ENCODE data around the gene HOXB4.
A peak's percentile ranks its signal among the peaks of the same experiment; 100 is the strongest.

HOXB4 gene

DNA sequence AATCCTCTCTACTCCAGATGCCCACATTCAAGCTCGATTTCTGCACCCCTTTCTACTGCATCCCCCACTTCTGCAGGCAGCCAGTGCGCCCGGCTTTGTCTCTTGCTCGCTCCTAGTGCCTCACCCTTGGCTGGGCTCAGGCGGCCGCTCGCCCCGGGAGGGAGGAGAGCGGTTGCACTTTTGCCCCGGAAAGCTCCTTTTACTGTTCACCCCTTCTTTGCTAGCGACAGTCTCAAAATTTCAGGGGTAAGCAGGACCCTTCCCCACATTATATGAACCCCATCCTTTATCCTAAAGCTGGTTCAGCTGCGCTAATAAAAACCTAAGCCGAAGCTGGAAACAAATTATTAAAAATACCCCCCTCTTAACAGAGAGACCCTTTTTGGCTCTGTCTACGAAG, 14.4 kb upstream of the HOXB4 start:
- Mint-ChIP-seq H3K4me3 (peak overlapping the region; percentile 72), H3K4me1 (peaks cover 52% of the 10 kb centered on the region)
- CTCF ChIA-PET: interaction anchor here (0.5 to 3.8 kb wide), 31 partner anchors 9 to 566 kb away, joined by 3 to 30 read pairs (median 6); partner anchors contain the start of gene NFE2L1

DNA sequence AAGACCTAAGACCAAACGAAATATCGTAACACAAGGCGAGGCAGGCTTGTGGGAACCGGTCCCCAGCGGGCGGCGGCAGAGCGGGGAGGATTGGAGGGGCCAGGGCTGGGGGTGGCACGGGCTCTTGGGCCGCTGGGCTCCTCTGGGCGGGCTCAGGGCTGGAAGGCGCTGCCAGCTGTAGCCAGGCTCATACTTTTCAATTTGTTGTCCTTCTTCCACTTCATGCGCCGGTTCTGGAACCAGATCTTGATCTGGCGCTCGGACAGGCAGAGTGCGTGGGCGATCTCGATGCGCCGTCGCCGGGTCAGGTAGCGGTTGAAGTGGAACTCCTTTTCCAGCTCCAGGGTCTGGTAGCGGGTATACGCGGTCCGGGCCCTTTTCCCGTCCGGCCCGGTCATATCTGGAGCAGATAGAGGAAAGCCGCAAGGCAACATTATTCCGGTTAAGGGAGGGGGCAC, 13.9 kb upstream of the HOXB4 start:
- Mint-ChIP-seq H3K27ac (no peak overlapping the region), H3K36me3 (no peaks in the 10 kb centered on the region), H3K27me3 (peaks cover 100% of the 10 kb centered on the region), H3K9me3 (no peaks in the 10 kb centered on the region), H3K4me3 (no peak overlapping the region), H3K4me1 (peaks cover 54% of the 10 kb centered on the region)
- CTCF ChIA-PET: interaction anchor here (0.6 to 3.8 kb wide), 17 partner anchors 9 to 566 kb away, joined by 3 to 30 read pairs (median 10); no protein-coding TSS in a partner anchor
- no peak for DNase-seq

More for the DNA sequence above, 14.4 kb upstream of the HOXB4 start:
- DNase-seq: peak; percentile 47
- Mint-ChIP-seq H3K9me3 (no peaks in the 10 kb centered on the region), H3K36me3 (no peaks in the 10 kb centered on the region), H3K27ac (peak overlapping the region; percentile 78), H3K27me3 (peaks cover 100% of the 10 kb centered on the region)

GRCh38 chr17:48591255-48592056, 13.3 kb upstream of the HOXB4 start:
- no peak overlapping the region for H3K4me3 Mint-ChIP-seq
- CTCF ChIA-PET: interaction anchor here (1.8 to 3.1 kb wide), 5 partner anchors 41 to 565 kb away, joined by 4 to 30 read pairs (median 15); no protein-coding TSS in a partner anchor
- no peaks in the 10 kb centered on the region for H3K9me3 Mint-ChIP-seq
- H3K27ac Mint-ChIP-seq: no peak overlapping the region
- no peaks in the 10 kb centered on the region for H3K36me3 Mint-ChIP-seq
- H3K4me1 Mint-ChIP-seq: peaks cover 54% of the 10 kb centered on the region
- DNase-seq: no peak
- peaks cover 100% of the 10 kb centered on the region for H3K27me3 Mint-ChIP-seq

DNA sequence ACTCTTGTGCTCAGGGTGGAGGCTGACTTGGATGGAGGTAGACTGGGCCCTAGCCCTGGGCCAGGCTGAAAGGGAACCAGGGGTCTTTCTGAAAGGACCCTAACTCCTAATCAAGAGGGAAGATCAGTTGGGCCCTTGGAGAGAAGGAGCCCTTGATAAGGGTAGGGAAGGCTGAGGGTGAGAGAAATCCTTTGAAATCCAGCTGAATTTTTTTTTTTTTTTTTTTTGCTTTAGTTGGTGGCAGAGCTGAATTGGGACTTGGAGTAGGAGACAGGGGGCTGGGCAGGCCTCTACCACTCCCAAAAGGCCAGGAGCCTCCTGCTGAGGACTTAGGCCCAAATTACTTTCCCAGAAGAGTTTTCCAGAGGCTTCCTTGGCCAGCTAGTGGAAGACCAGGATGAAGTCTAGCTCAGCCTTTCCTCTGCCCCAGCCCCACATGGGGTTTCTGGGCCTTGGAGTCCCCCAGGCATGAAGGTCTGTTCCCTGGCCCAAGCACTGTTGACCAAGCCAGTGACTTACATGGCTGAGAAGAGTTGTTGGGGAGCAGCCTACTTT, 12.5 kb upstream of the HOXB4 start:
- CTCF ChIA-PET: interaction anchor here (0.7 to 3.1 kb wide), 7 partner anchors 41 to 564 kb away, joined by 3 to 15 read pairs (median 4); no protein-coding TSS in a partner anchor
- no peak for DNase-seq
- H3K4me3 Mint-ChIP-seq: no peak overlapping the region
- peaks cover 58% of the 10 kb centered on the region for H3K4me1 Mint-ChIP-seq
- H3K27ac Mint-ChIP-seq: no peak overlapping the region
- H3K9me3 Mint-ChIP-seq: no peaks in the 10 kb centered on the region
- peaks cover 100% of the 10 kb centered on the region for H3K27me3 Mint-ChIP-seq
- no peaks in the 10 kb centered on the region for H3K36me3 Mint-ChIP-seq

GRCh38 chr17:48589831-48590606, 11.9 kb upstream of the HOXB4 start, which contains the start of gene HOXB3:
HOXB3 (minus strand) TSS chr17:48590241; CDS start chr17:48552474, 37,767 bp downstream.
- CTCF ChIA-PET: interaction anchor here (0.6 to 1.9 kb wide), 7 partner anchors 42 to 327 kb away, joined by 3 to 6 read pairs (median 3); no protein-coding TSS in a partner anchor
- no peak for DNase-seq

GRCh38 chr17:48589060-48589830, 11.1 kb upstream of the HOXB4 start:
- H3K9me3 Mint-ChIP-seq: no peaks in the 10 kb centered on the region
- CTCF ChIA-PET: interaction anchor here (0.6 to 2.0 kb wide), 6 partner anchors 97 to 323 kb away, joined by 3 to 5 read pairs (median 3); no protein-coding TSS in a partner anchor
- peaks cover 72% of the 10 kb centered on the region for H3K4me1 Mint-ChIP-seq
- no peak overlapping the region for H3K27ac Mint-ChIP-seq
- H3K4me3 Mint-ChIP-seq: no peak overlapping the region
- H3K36me3 Mint-ChIP-seq: no peaks in the 10 kb centered on the region
- no peak for DNase-seq
- H3K27me3 Mint-ChIP-seq: peaks cover 100% of the 10 kb centered on the region

More at GRCh38 chr17:48589831-48590606, 11.9 kb upstream of the HOXB4 start, which contains the start of gene HOXB3:
- no peaks in the 10 kb centered on the region for H3K9me3 Mint-ChIP-seq
- H3K4me3 Mint-ChIP-seq: no peak within 1 kb of the TSS
- peaks cover 100% of the 10 kb centered on the region for H3K27me3 Mint-ChIP-seq
- H3K27ac Mint-ChIP-seq: no peak within 1 kb of the TSS
- H3K36me3 Mint-ChIP-seq: no peaks in the 10 kb centered on the region
- peaks cover 65% of the 10 kb centered on the region for H3K4me1 Mint-ChIP-seq

DNA sequence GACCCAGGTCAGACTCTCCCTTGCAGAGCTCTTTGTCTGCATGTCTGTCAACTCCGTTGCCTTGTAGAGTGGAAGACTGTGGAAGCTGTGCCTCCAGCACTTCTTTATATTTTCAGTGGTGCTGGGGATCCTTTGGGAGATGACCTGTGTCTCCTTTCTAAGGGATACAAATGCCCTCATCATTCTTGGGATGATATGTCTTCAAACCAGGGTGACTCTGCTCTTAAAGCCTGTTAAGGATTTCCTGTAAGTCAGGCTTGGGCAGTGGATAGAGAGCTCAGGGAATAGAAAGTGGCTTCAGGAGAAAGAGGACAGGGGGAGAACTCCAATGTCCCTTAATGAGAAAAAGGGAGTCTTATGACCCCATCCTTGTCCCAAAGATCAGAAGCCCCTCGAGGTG, 10.4 kb upstream of the HOXB4 start:
- Mint-ChIP-seq H3K36me3 (no peaks in the 10 kb centered on the region), H3K4me3 (no peak overlapping the region), H3K27ac (peak overlapping the region; percentile 16), H3K9me3 (no peaks in the 10 kb centered on the region), H3K4me1 (peaks cover 71% of the 10 kb centered on the region), H3K27me3 (peaks cover 100% of the 10 kb centered on the region)
- CTCF ChIA-PET: interaction anchor here (1.0 to 2.7 kb wide), 10 partner anchors 10 to 329 kb away, joined by 3 to 10 read pairs (median 4); no protein-coding TSS in a partner anchor
- no peak for DNase-seq

DNA sequence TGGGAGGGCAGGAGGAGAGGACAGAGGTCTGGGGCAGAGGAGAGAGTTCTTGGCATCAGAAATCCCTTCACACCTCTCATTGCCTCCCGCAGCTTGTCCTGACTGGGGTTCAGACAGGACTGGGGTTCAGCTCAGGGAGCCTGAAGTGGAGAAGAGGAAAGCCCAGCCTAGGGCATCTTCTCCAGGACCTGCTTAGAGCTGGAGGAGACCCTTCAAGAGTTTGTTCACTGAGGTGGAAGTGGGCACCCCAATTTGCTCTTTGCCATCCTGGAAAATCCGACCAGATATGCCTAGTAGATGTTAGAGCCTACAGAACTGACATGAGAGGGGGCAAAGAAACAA, 9.9 kb upstream of the HOXB4 start:
- Mint-ChIP-seq H3K27me3 (peaks cover 100% of the 10 kb centered on the region), H3K27ac (no peak overlapping the region), H3K4me3 (no peak overlapping the region), H3K4me1 (peaks cover 67% of the 10 kb centered on the region), H3K9me3 (no peaks in the 10 kb centered on the region), H3K36me3 (no peaks in the 10 kb centered on the region)
- DNase-seq: no peak
- CTCF ChIA-PET: interaction anchor here (0.8 to 2.7 kb wide), 13 partner anchors 8 to 329 kb away, joined by 3 to 10 read pairs (median 4); no protein-coding TSS in a partner anchor

- Mint-ChIP-seq H3K27me3 (peaks cover 100% of the 10 kb centered on the region), H3K4me3 (peak overlapping the region; percentile 27), H3K4me1 (peaks cover 66% of the 10 kb centered on the region), H3K36me3 (no peaks in the 10 kb centered on the region), H3K9me3 (no peaks in the 10 kb centered on the region), H3K27ac (no peak overlapping the region)
- CTCF ChIA-PET: interaction anchor here (0.8 to 2.7 kb wide), 12 partner anchors 9 to 328 kb away, joined by 3 to 10 read pairs (median 4); no protein-coding TSS in a partner anchor
- no peak for DNase-seq
Observed at GRCh38 chr17:48587276-48588073, 9.3 kb upstream of the HOXB4 start.

DNA sequence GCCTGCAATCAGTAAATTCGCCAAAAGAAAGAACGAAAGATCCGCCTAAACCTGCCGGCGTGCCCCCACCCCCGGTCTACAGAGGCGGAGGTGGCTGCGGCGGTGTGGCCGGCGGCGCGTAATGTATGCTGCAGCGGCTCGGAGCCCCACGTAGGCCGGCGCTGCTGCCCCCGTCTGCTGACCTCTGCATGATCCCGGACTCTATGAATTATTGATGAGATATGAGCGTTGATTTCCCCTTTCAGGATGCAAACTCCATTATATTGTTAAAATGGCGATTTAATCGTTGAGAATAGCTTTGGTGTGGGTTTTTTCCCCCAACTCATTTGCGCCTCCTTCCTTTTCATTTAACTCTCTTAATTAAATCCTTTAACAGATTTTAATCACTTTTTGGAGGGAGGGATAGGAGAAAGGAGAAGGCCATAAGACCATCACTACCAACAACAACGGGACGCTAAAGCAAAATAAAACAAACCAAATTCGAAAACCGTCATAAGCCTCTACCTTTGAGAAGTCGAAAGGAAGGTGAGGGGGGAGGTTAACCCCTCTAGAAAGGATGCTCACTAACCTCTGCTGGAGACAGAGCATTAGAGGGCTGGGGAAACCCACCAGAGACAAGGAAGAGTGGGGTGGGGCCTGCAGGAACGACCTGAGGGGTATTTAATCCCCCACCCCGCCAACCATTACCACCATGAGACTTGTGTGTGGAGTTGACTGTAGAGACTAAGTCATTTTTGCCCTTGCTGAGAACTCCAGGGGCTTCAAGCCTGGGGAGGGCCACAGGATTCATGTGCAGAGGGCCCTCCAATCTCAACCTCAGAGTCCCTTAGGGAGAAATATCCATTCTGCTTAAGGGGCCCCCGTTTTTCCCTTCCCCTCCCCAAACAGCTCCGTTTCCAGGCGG, 8.5 kb upstream of the HOXB4 start:
- Mint-ChIP-seq H3K36me3 (no peaks in the 10 kb centered on the region), H3K4me3 (peak overlapping the region; percentile 79), H3K27me3 (peaks cover 100% of the 10 kb centered on the region), H3K4me1 (peaks cover 64% of the 10 kb centered on the region), H3K27ac (no peak overlapping the region), H3K9me3 (no peaks in the 10 kb centered on the region)
- CTCF ChIA-PET: interaction anchor here (0.7 to 2.7 kb wide), 6 partner anchors 14 to 292 kb away, joined by 3 to 10 read pairs (median 4); no protein-coding TSS in a partner anchor
- DNase-seq: peak; percentile 53

DNA sequence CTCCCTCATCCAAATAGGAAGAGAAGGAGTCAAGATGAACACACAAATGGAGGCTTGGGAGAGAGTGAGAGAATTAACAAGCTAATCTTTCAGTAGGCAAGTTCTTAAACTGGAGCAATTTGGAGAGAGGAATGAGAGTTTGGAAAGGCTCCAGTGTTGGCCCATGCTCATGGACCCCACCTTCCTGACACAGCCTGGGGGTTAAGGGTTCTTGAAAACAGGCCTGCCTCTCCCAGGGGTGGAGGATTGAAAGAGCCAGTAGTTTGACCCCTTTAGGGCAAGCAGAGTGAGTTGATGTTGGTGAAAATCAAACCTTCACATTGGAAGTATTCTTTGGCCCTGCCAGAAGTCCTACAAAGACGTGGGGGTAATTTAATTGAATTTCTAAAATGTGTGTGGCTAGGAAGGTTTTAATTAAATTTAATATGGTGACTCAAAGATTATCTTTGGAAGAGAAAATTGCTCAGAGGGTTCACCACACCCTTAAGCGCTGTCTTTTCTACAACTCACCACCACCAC, 6.1 kb upstream of the HOXB4 start:
- Mint-ChIP-seq H3K27ac (no peak overlapping the region), H3K36me3 (peaks cover 3% of the 10 kb centered on the region), H3K4me1 (peaks cover 80% of the 10 kb centered on the region), H3K27me3 (peaks cover 100% of the 10 kb centered on the region), H3K9me3 (no peaks in the 10 kb centered on the region), H3K4me3 (peak overlapping the region; percentile 20)
- no peak for DNase-seq
- CTCF ChIA-PET: interaction anchor here (0.8 kb wide), 1 partner anchor 251 kb away, joined by 3 read pairs; no protein-coding TSS in a partner anchor
